Mesendoderm (in vitro differentiated cells): Measurements from ENCODE around the gene MSRB1.

Source experiments
- DNase-seq: peaks from one replicate; pipeline ENCODE4 v3.0.0; 2013
- H2AK5ac ChIP-seq: 2 replicates; pipeline ENCODE4 v1.6.1; 2013; ENCODE audit warnings: low read length, inconsistent platforms
- H2BK120ac ChIP-seq: 2 replicates; pipeline ENCODE4 v1.6.1; 2013; ENCODE audit warnings: low read depth, mild to moderate bottlenecking, low read length, moderate library complexity, mixed read lengths
- H2BK15ac ChIP-seq: replicated peaks from 2 replicates; pipeline ENCODE4 v1.6.1; 2013; ENCODE audit warnings: low read depth, mild to moderate bottlenecking, moderate library complexity
- H2BK5ac ChIP-seq: 2 replicates; pipeline ENCODE4 v1.6.1; 2013; ENCODE audit warnings: low read length, inconsistent platforms
- H3K18ac ChIP-seq: 2 replicates; pipeline ENCODE4 v1.6.1; 2013; ENCODE audit warnings: mild to moderate bottlenecking, low read length, mixed read lengths
- H3K23ac ChIP-seq: one replicate; pipeline ENCODE4 v1.6.1; 2013; ENCODE audit warnings: low read length
- H3K27ac ChIP-seq: 2 replicates; pipeline ENCODE4 v1.5.1; 2013; ENCODE audit warnings: low read depth, mild to moderate bottlenecking, inconsistent platforms, low read length, moderate library complexity
- H3K27me3 ChIP-seq: 2 replicates; pipeline ENCODE4 v1.6.1; 2013; ENCODE audit warnings: low read length, control low read depth, mild to moderate bottlenecking, inconsistent platforms; ENCODE audit not compliant: insufficient read depth, poor library complexity
- H3K36me3 ChIP-seq: 2 replicates; pipeline ENCODE4 v1.6.1; 2013; ENCODE audit warnings: low read length, inconsistent platforms; ENCODE audit not compliant: control insufficient read depth, insufficient read depth
- H3K4ac ChIP-seq: one replicate; pipeline ENCODE4 v1.6.1; 2013; ENCODE audit warnings: low read depth, mild to moderate bottlenecking, low read length, moderate library complexity
- H3K4me1 ChIP-seq: 2 replicates; pipeline ENCODE4 v1.6.1; 2013; ENCODE audit warnings: low read depth, low read length, inconsistent platforms; ENCODE audit not compliant: control insufficient read depth
- H3K4me2 ChIP-seq: 2 replicates; pipeline ENCODE4 v1.6.1; 2013; ENCODE audit warnings: low read length
- H3K4me3 ChIP-seq: 2 replicates; pipeline ENCODE4 v1.5.1; 2013; ENCODE audit warnings: mild to moderate bottlenecking, low read length
- H3K56ac ChIP-seq: one replicate; pipeline ENCODE4 v1.6.1; 2013; ENCODE audit warnings: low read length
- H3K79me1 ChIP-seq: 2 replicates; pipeline ENCODE4 v1.6.1; 2013; ENCODE audit warnings: low read length, inconsistent platforms
- H3K79me2 ChIP-seq: 2 replicates; pipeline ENCODE4 v1.6.1; 2013; ENCODE audit warnings: mild to moderate bottlenecking, low read length; ENCODE audit not compliant: control insufficient read depth, insufficient read depth
- H3K9ac ChIP-seq: 2 replicates; pipeline ENCODE4 v1.6.1; 2013; ENCODE audit warnings: low read length, inconsistent platforms
- H4K5ac ChIP-seq: one replicate; pipeline ENCODE4 v1.6.1; 2013; ENCODE audit warnings: low read length
- H4K8ac ChIP-seq: one replicate; pipeline ENCODE4 v1.6.1; 2013; ENCODE audit warnings: low read depth, mild to moderate bottlenecking, control low read depth, low read length, moderate library complexity
- WGBS: extraction: QIAGEN DNeasy Blood & Tissue Kit; methylation state at CpG from one replicate; pipeline ENCODE4 v1.1.7; 2013; ENCODE audit warnings: low lambda C conversion rate, missing lambda C conversion rate; ENCODE audit not compliant: insufficient coverage; ENCODE audit errors: extremely low coverage; 5-methylcytosine and 5-hydroxymethylcytosine counted together

The MSRB1 gene

GRCh38 chr16:1980030-1980769 lies 37.2 kb upstream of the MSRB1 start:
- no peak overlapping the region for H3K4me3 ChIP-seq
- WGBS: no CpG with 5 or more reads among the region's 53 CpGs
- H3K18ac ChIP-seq: no peak overlapping the region
- H2BK120ac ChIP-seq: no peak overlapping the region
- no peaks in the 10 kb centered on the region for H3K36me3 ChIP-seq
- no peak overlapping the region for H2BK15ac ChIP-seq
- H2BK5ac ChIP-seq: no peak overlapping the region
- H3K4me2 ChIP-seq: no peak overlapping the region
- peaks cover 9% of the 10 kb centered on the region for H3K27me3 ChIP-seq
- no peak overlapping the region for H2AK5ac ChIP-seq
- no peak overlapping the region for H4K8ac ChIP-seq
- no peak overlapping the region for H3K27ac ChIP-seq
- H3K79me2 ChIP-seq: peaks cover 2% of the 10 kb centered on the region
- peaks cover 3% of the 10 kb centered on the region for H3K4me1 ChIP-seq
- H3K4ac ChIP-seq: no peak overlapping the region
- peak overlapping the region; percentile 62 for H3K9ac ChIP-seq
- H3K79me1 ChIP-seq: peaks cover 5% of the 10 kb centered on the region
- no peak for DNase-seq
- H4K5ac ChIP-seq: no peak overlapping the region
- H3K56ac ChIP-seq: no peak overlapping the region
- peak overlapping the region; percentile 20 for H3K23ac ChIP-seq

- H2BK15ac ChIP-seq: no peak overlapping the region
- H3K79me1 ChIP-seq: no peaks in the 10 kb centered on the region
- H3K36me3 ChIP-seq: peaks cover 4% of the 10 kb centered on the region
- H3K27ac ChIP-seq: no peak overlapping the region
- no peak overlapping the region for H2BK5ac ChIP-seq
- H4K8ac ChIP-seq: no peak overlapping the region
- H2BK120ac ChIP-seq: no peak overlapping the region
- H3K9ac ChIP-seq: peak overlapping the region; percentile 62
- H3K4ac ChIP-seq: no peak overlapping the region
- H3K4me2 ChIP-seq: peak overlapping the region; percentile 15
- no peak overlapping the region for H2AK5ac ChIP-seq
- H3K23ac ChIP-seq: no peak overlapping the region
- no CpG with 5 or more reads among the region's 70 CpGs for WGBS
- no peak overlapping the region for H3K4me3 ChIP-seq
- peaks cover 9% of the 10 kb centered on the region for H3K27me3 ChIP-seq
- peaks cover 3% of the 10 kb centered on the region for H3K4me1 ChIP-seq
- peak overlapping the region; percentile 83 for H3K56ac ChIP-seq
- DNase-seq: peak; percentile 50
- H3K18ac ChIP-seq: no peak overlapping the region
- H4K5ac ChIP-seq: no peak overlapping the region
- H3K79me2 ChIP-seq: no peaks in the 10 kb centered on the region
Measured at GRCh38 chr16:1979271-1980029, 36.5 kb upstream of the MSRB1 start.

- H3K9ac ChIP-seq: peak overlapping the region; percentile 62
- no peak overlapping the region for H2BK5ac ChIP-seq
- peaks cover 4% of the 10 kb centered on the region for H3K36me3 ChIP-seq
- no peak overlapping the region for H3K23ac ChIP-seq
- H3K4me3 ChIP-seq: no peak overlapping the region
- H2AK5ac ChIP-seq: no peak overlapping the region
- no CpG with 5 or more reads among the region's 37 CpGs for WGBS
- no peak overlapping the region for H3K27ac ChIP-seq
- H2BK120ac ChIP-seq: no peak overlapping the region
- peaks cover 9% of the 10 kb centered on the region for H3K27me3 ChIP-seq
- H3K56ac ChIP-seq: peak overlapping the region; percentile 83
- H3K4me2 ChIP-seq: peak overlapping the region; percentile 14
- H3K18ac ChIP-seq: no peak overlapping the region
- H4K5ac ChIP-seq: no peak overlapping the region
- H3K4me1 ChIP-seq: peaks cover 3% of the 10 kb centered on the region
- no peaks in the 10 kb centered on the region for H3K79me1 ChIP-seq
- H3K79me2 ChIP-seq: no peaks in the 10 kb centered on the region
- no peak overlapping the region for H4K8ac ChIP-seq
- H3K4ac ChIP-seq: no peak overlapping the region
- no peak for DNase-seq
- H2BK15ac ChIP-seq: no peak overlapping the region
Measured at GRCh38 chr16:1978476-1979120, 35.6 kb upstream of the MSRB1 start.

GRCh38 chr16:1977875-1978268 lies 34.9 kb upstream of the MSRB1 start:
- Histone ChIP-seq H3K56ac (no peak overlapping the region), H3K4ac (no peak overlapping the region), H3K27ac (no peak overlapping the region), H4K5ac (no peak overlapping the region), H3K4me2 (no peak overlapping the region), H3K18ac (no peak overlapping the region), H2BK120ac (no peak overlapping the region), H3K4me3 (no peak overlapping the region), H3K23ac (no peak overlapping the region), H2BK15ac (no peak overlapping the region), H3K4me1 (no peaks in the 10 kb centered on the region), H2AK5ac (no peak overlapping the region), H3K27me3 (peaks cover 9% of the 10 kb centered on the region), H3K79me1 (peaks cover under 1% of the 10 kb centered on the region), H2BK5ac (no peak overlapping the region), H3K9ac (no peak overlapping the region), H4K8ac (no peak overlapping the region), H3K79me2 (peaks cover 4% of the 10 kb centered on the region), H3K36me3 (peaks cover 4% of the 10 kb centered on the region)
- DNase-seq: no peak
- no CpG with 5 or more reads among the region's 18 CpGs for WGBS

GRCh38 chr16:1976951-1977874 lies 34.2 kb upstream of the MSRB1 start:
- no peak for DNase-seq
- H2BK15ac ChIP-seq: no peak overlapping the region
- WGBS: no CpG with 5 or more reads among the region's 33 CpGs

More at GRCh38 chr16:1976951-1977874, 34.2 kb upstream of the MSRB1 start:
- no peak overlapping the region for H3K27ac ChIP-seq
- H3K56ac ChIP-seq: no peak overlapping the region
- no peak overlapping the region for H3K23ac ChIP-seq
- H3K18ac ChIP-seq: no peak overlapping the region
- peaks cover 9% of the 10 kb centered on the region for H3K27me3 ChIP-seq
- H3K4ac ChIP-seq: no peak overlapping the region
- H3K4me3 ChIP-seq: no peak overlapping the region
- H2BK120ac ChIP-seq: no peak overlapping the region
- peaks cover 4% of the 10 kb centered on the region for H3K79me1 ChIP-seq
- H3K9ac ChIP-seq: no peak overlapping the region
- H4K5ac ChIP-seq: no peak overlapping the region
- peaks cover 4% of the 10 kb centered on the region for H3K36me3 ChIP-seq
- H3K4me2 ChIP-seq: no peak overlapping the region
- no peak overlapping the region for H4K8ac ChIP-seq
- no peaks in the 10 kb centered on the region for H3K4me1 ChIP-seq
- H2BK5ac ChIP-seq: no peak overlapping the region
- no peak overlapping the region for H2AK5ac ChIP-seq
- H3K79me2 ChIP-seq: peaks cover 11% of the 10 kb centered on the region
